Measurements from ENCODE around the gene SMARCD3. TPM values are rescaled to one million over a fixed set of nuclear protein-coding genes. Genes with fewer than 3 reads are reported as not detected.

The SMARCD3 gene
- total and polyA plus RNA-seq, 2 of the 4 experiments (the other 2 are of a cell fraction), result 37.5 to 48.5 TPM

DNA sequence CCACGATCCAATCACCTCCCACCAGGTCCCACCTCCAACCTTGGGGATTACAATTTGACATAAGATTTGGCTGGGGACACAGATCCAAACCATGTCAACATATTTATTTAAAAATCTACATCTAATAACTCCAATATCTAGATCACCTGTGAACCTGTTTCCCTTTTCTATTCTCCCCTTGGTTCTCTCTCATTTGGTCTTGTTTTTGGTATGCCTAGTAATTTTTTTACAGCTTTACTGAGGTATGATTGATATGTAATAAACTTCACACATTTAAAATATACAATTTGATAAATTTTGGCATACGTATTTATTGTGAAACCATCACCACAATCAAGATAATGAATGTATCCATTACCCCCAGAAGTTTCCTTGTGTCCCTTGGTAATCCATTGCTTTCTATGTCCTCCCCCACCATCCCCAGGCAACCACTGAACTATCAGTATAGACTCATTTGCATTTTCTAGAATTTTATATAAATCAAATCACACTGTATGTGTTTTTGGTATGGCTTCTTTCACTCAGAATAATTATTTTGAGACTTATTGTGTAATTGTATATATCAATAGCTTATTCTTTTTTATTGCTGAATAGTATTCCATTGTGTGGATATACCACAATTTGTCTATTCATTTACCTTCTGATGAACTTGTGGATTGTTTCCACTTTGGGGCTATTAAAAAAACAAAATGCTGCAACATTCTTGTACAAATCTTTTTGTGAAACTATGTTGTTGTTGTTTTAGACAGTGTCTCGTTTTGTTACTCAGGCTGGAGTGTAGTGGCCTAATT is 47.9 kb upstream of the SMARCD3 start:
- Histone ChIP-seq H2AK9ac (replicated peaks; ENCODE audit: low read depth, low read length, poor library complexity) (no peak overlapping the region), H2AFZ (replicated peaks; ENCODE audit: low read length, poor library complexity) (no peak overlapping the region), H4K20me1 (ENCODE audit: insufficient read depth, low read length) (no peaks in the 10 kb centered on the region; the same call in 1 of the 2 replicates), H3K4me3 (ENCODE audit: insufficient read depth, low read depth, low read length) (no peak overlapping the region), H2BK120ac (ENCODE audit: low read depth, low read length) (no peak overlapping the region), H3K4ac (ENCODE audit: low read depth, low read length) (no peak overlapping the region), H3K9me3 (ENCODE audit: control insufficient read depth, insufficient read depth, low read length) (peaks cover 12% of the 10 kb centered on the region), H2BK15ac (ENCODE audit: low read depth, low read length) (no peak overlapping the region), H3K79me1 (ENCODE audit: low read depth in 1 of 2, low read length in 2 of 2) (no peaks in the 10 kb centered on the region), H3K23ac (ENCODE audit: low read depth, low read length) (no peak overlapping the region), H3K4me1 (ENCODE audit: control insufficient read depth, insufficient read depth, low read length) (no peaks in the 10 kb centered on the region), H2BK5ac (ENCODE audit: low read depth, low read length, poor library complexity, severe bottlenecking) (no peak overlapping the region), H3K36me3 (ENCODE audit: control insufficient read depth, insufficient read depth, low read length) (no peaks in the 10 kb centered on the region), H4K8ac (ENCODE audit: low read depth in 2 of 2, low read length in 2 of 2) (no peak overlapping the region), H3K56ac (ENCODE audit: extremely low read depth, insufficient read depth, low read length) (no peak overlapping the region), H3K4me2 (ENCODE audit: low read depth, low read length) (no peak overlapping the region), H3K27ac (ENCODE audit: insufficient read depth, low read length) (no peak overlapping the region), H3K27me3 (ENCODE audit: control insufficient read depth, insufficient read depth, low read length) (peaks cover 39% of the 10 kb centered on the region), H3K18ac (ENCODE audit: low read depth, low read length) (no peak overlapping the region), H3K14ac (replicated peaks; ENCODE audit: low read depth, low read length) (no peak overlapping the region), H2AK5ac (ENCODE audit: low read depth, low read length) (no peak overlapping the region), H3K9me1 (ENCODE audit: insufficient read depth, low read length) (peaks cover 6% of the 10 kb centered on the region; the same call in 1 of the 2 replicates), H2BK20ac (ENCODE audit: low read depth, low read length) (no peak overlapping the region), H3K9ac (ENCODE audit: low read depth, low read length) (no peak overlapping the region), H4K91ac (ENCODE audit: insufficient read depth, low read depth, low read length) (no peak overlapping the region), H4K5ac (ENCODE audit: low read depth, low read length) (no peak overlapping the region)
- no CpG with 5 or more reads among the region's 3 CpGs for WGBS, 2 experiments (ENCODE audit: extremely low coverage in 2 of 2, insufficient read length in 1 of 2)
- intact Hi-C loops (cut with micrococcal nuclease), result no loop called here
- no peak for ATAC-seq (ENCODE audit: low read depth)
- ChIA-PET CTCF (no interaction called here), POLR2A (ENCODE audit: unreplicated experiment) (interaction anchor here (0.6 kb wide), 1 partner anchor 130 kb away, joined by 9 read pairs; no protein-coding TSS in a partner anchor)
- dilution Hi-C loops (cut with HindIII; ENCODE audit: low sequenced_read_pairs, unreplicated experiment), result no loop called here
- no peak for DNase-seq
- no TSS peak for BruUV-seq (replicated peaks)
- in situ Hi-C loops (cut with MboI; ENCODE audit: low sequenced_read_pairs), result no loop called here
- TF ChIP-seq MAZ (IDR thresholded peaks at IDR 0.05; ENCODE audit: borderline replicate concordance, low read depth, low read length) (no peak), POLR2A (IDR thresholded peaks at IDR 0.05; ENCODE audit: low read depth, low read length) (no peak), CHD1 (IDR thresholded peaks at IDR 0.05; ENCODE audit: low read depth, low read length) (no peak), MAFK (IDR thresholded peaks at IDR 0.05; ENCODE audit: low read depth, low read length) (no peak), CEBPB (IDR thresholded peaks at IDR 0.05; ENCODE audit: low read depth, low read length) (no peak), RFX5 (IDR thresholded peaks at IDR 0.05; ENCODE audit: low read depth, low read length) (no peak), SMC3 (IDR thresholded peaks at IDR 0.05; ENCODE audit: low read depth, low read length) (no peak), BHLHE40 (IDR thresholded peaks at IDR 0.05; ENCODE audit: low read depth, low read length) (no peak), RCOR1 (IDR thresholded peaks at IDR 0.05; ENCODE audit: insufficient replicate concordance, low read length) (no peak), NFE2L2 (IDR thresholded peaks at IDR 0.05; ENCODE audit: low read depth, low read length) (no peak), FOS (IDR thresholded peaks at IDR 0.05; ENCODE audit: low read depth, low read length) (no peak), USF2 (IDR thresholded peaks at IDR 0.05; ENCODE audit: low read depth, low read length) (no peak), CTCF (conservative IDR thresholded peaks at IDR 0.05; ENCODE audit: low read depth, low read length) (no peak), RAD21 (IDR thresholded peaks at IDR 0.05; ENCODE audit: low read length) (no peak), MXI1 (IDR thresholded peaks at IDR 0.05; ENCODE audit: borderline replicate concordance, low read depth, low read length) (no peak)
